AG10803 (cell line): ENCODE results near the gene NID1.

Experiments used
- DNase-seq: peaks from one replicate; pipeline ENCODE4 v3.0.0; 2010; ENCODE audit warnings: low read depth
- H3K4me3 ChIP-seq: 2 replicates; pipeline ENCODE4 v1.5.1; 2011; ENCODE audit warnings: mild to moderate bottlenecking, low read length, control low read depth
- CTCF ChIP-seq: conservative IDR thresholded peaks from 2 replicates; pipeline ENCODE4 v1.5.1; 2011; ENCODE audit warnings: mild to moderate bottlenecking, low read length, control low read depth, inconsistent platforms

The NID1 gene

GRCh38 chr1:235958021-235958420 is 106.9 kb downstream of the NID1 start:
- TF ChIP-seq CTCF, result no peak
- no peak for DNase-seq
- H3K4me3 ChIP-seq, result no peak overlapping the region

GRCh38 chr1:235955777-235956176 is 109.1 kb downstream of the NID1 start:
- no peak for DNase-seq
- TF ChIP-seq CTCF, result no peak
- H3K4me3 ChIP-seq, result no peak overlapping the region

- no peak overlapping the region for H3K4me3 ChIP-seq
- DNase-seq, result peak; percentile 41
- no peak for TF ChIP-seq CTCF
Observed at GRCh38 chr1:235954306-235955283, 110.3 kb downstream of the NID1 start.

- H3K4me3 ChIP-seq, result no peak overlapping the region
- TF ChIP-seq CTCF, result no peak
- peak; percentile 96 for DNase-seq
Observed at GRCh38 chr1:235953801-235954200, 111.1 kb downstream of the NID1 start.

GRCh38 chr1:235952950-235953615 is 111.8 kb downstream of the NID1 start:
- TF ChIP-seq CTCF, result no peak
- no peak overlapping the region for H3K4me3 ChIP-seq
- DNase-seq, result no peak

GRCh38 chr1:235951661-235952060 is 113.2 kb downstream of the NID1 start:
- DNase-seq, result no peak
- H3K4me3 ChIP-seq, result no peak overlapping the region
- TF ChIP-seq CTCF, result no peak
